Measurements from ENCODE around the gene NIPBL.

Gene NIPBL, protein sequence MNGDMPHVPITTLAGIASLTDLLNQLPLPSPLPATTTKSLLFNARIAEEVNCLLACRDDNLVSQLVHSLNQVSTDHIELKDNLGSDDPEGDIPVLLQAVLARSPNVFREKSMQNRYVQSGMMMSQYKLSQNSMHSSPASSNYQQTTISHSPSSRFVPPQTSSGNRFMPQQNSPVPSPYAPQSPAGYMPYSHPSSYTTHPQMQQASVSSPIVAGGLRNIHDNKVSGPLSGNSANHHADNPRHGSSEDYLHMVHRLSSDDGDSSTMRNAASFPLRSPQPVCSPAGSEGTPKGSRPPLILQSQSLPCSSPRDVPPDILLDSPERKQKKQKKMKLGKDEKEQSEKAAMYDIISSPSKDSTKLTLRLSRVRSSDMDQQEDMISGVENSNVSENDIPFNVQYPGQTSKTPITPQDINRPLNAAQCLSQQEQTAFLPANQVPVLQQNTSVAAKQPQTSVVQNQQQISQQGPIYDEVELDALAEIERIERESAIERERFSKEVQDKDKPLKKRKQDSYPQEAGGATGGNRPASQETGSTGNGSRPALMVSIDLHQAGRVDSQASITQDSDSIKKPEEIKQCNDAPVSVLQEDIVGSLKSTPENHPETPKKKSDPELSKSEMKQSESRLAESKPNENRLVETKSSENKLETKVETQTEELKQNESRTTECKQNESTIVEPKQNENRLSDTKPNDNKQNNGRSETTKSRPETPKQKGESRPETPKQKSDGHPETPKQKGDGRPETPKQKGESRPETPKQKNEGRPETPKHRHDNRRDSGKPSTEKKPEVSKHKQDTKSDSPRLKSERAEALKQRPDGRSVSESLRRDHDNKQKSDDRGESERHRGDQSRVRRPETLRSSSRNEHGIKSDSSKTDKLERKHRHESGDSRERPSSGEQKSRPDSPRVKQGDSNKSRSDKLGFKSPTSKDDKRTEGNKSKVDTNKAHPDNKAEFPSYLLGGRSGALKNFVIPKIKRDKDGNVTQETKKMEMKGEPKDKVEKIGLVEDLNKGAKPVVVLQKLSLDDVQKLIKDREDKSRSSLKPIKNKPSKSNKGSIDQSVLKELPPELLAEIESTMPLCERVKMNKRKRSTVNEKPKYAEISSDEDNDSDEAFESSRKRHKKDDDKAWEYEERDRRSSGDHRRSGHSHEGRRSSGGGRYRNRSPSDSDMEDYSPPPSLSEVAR (N-terminal part only)

DNA sequence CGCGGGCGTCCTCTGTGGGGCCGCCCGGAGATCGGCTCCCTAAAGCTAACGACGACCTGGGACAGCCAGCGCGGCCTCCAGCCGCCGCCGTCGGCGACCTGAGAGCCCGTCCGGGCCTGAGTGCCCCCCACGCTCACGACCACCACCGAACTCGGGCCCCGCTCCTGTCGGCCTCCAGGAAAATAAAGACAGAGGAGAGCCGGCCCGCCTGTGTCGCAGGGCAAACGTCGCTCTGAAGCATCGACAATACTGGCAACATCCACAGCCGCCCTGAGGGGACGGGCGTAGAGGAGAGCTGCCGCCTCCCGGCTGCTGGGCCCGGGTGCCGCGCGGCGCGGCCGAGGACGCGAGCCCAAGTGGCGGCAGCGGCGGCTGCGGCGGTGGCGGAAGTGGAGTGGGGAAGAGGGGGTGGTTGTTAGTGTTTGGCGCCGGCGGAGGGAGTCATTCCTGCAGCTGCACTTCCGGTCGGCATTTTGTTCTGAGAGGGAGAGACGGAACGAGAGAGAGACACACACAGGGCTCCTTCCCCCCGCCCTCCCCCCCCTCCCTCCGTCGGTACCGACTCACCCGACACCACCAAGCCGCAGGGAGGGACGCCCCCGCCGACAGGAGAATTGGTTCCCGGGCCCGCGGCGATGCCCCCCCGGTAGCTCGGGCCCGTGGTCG, at the start of gene NIPBL:
Gene NIPBL, plus strand, starts transcription at position 471 of the 666 bp plus-strand sequence. CDS start 76,928 bp downstream, outside the sequence.
- peak; percentile 78 for DNase-seq (ENCODE audit: extremely low spot score)
- POLR2A ChIA-PET = interaction anchor here (0.7 to 3.5 kb wide), 11 partner anchors 9 to 271 kb away, joined by 3 to 35 read pairs (median 4); no protein-coding TSS in a partner anchor
- CTCF ChIA-PET = interaction anchor here (0.7 to 1.0 kb wide), 4 partner anchors 70 to 130 kb away, joined by 3 to 4 read pairs (median 4); no protein-coding TSS in a partner anchor
- TF ChIP-seq NFRKB (IDR thresholded peaks at IDR 0.05) = no peak
- TF ChIP-seq L3MBTL2 (conservative IDR thresholded peaks at IDR 0.05) = no peak
- TF ChIP-seq, protein P1, sequence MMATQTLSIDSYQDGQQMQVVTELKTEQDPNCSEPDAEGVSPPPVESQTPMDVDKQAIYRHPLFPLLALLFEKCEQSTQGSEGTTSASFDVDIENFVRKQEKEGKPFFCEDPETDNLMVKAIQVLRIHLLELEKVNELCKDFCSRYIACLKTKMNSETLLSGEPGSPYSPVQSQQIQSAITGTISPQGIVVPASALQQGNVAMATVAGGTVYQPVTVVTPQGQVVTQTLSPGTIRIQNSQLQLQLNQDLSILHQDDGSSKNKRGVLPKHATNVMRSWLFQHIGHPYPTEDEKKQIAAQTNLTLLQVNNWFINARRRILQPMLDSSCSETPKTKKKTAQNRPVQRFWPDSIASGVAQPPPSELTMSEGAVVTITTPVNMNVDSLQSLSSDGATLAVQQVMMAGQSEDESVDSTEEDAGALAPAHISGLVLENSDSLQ (IDR thresholded peaks at IDR 0.05) = no peak
- no peak for TF ChIP-seq CTBP1 (IDR thresholded peaks at IDR 0.05; ENCODE audit: borderline replicate concordance)
- TF ChIP-seq HDGF (IDR thresholded peaks at IDR 0.05; ENCODE audit: borderline replicate concordance) = no peak
- TF ChIP-seq FOXM1 (IDR thresholded peaks at IDR 0.05; ENCODE audit: borderline replicate concordance) = no peak
- TF ChIP-seq SUZ12 (IDR thresholded peaks at IDR 0.05) = no peak
- no peak for TF ChIP-seq TARDBP (IDR thresholded peaks at IDR 0.05)
- TF ChIP-seq BHLHE40 (IDR thresholded peaks at IDR 0.05; ENCODE audit: borderline replicate concordance) = no peak
- TF ChIP-seq FOXA1 (IDR thresholded peaks at IDR 0.05) = no peak
- TF ChIP-seq LEF1 (IDR thresholded peaks at IDR 0.05; ENCODE audit: borderline replicate concordance) = no peak
- no peak for TF ChIP-seq ZNF384 (IDR thresholded peaks at IDR 0.05)
- TF ChIP-seq ELF4 (IDR thresholded peaks at IDR 0.05) = no peak
- no peak for TF ChIP-seq ARNT (IDR thresholded peaks at IDR 0.05)
- TF ChIP-seq FOXK2 (IDR thresholded peaks at IDR 0.05) = no peak
- TF ChIP-seq SP1 (IDR thresholded peaks at IDR 0.05) = no peak

DNA sequence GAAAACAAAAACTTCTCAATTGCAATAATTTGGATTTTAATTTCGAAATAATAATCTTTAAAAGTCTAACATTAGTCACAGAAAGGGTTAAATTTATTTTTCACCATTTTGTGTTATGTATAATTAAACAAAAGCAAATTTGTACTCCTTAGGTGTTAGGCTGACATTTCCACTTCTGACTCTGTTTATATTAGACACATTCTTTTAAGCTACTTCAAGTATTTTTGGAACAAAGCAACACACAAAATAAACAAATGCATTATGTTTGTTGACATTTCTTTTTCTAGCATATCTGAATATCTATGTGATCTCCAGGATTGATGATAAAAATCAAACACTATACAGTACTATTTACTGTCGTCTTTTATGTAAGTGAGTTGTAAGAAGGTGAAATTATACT, 44.3 kb upstream of the NIPBL start:
- ChIA-PET CTCF (no interaction called here), POLR2A (no interaction called here)
- TF ChIP-seq L3MBTL2 (conservative IDR thresholded peaks at IDR 0.05) (no peak), TARDBP (IDR thresholded peaks at IDR 0.05) (no peak), ZNF384 (IDR thresholded peaks at IDR 0.05) (no peak), SP1 (IDR thresholded peaks at IDR 0.05) (no peak), ELF4 (IDR thresholded peaks at IDR 0.05) (no peak), FOXM1 (IDR thresholded peaks at IDR 0.05; ENCODE audit: borderline replicate concordance) (no peak), BHLHE40 (IDR thresholded peaks at IDR 0.05; ENCODE audit: borderline replicate concordance) (no peak), HDGF (IDR thresholded peaks at IDR 0.05; ENCODE audit: borderline replicate concordance) (no peak), NFRKB (IDR thresholded peaks at IDR 0.05) (no peak), CTBP1 (IDR thresholded peaks at IDR 0.05; ENCODE audit: borderline replicate concordance) (no peak), FOXA1 (IDR thresholded peaks at IDR 0.05) (no peak), FOXK2 (IDR thresholded peaks at IDR 0.05) (no peak), LEF1 (IDR thresholded peaks at IDR 0.05; ENCODE audit: borderline replicate concordance) (no peak), ARNT (IDR thresholded peaks at IDR 0.05) (no peak), SUZ12 (IDR thresholded peaks at IDR 0.05) (no peak)
- TF ChIP-seq, protein P1 (IDR thresholded peaks at IDR 0.05) = no peak
- no peak for DNase-seq (ENCODE audit: extremely low spot score)

DNA sequence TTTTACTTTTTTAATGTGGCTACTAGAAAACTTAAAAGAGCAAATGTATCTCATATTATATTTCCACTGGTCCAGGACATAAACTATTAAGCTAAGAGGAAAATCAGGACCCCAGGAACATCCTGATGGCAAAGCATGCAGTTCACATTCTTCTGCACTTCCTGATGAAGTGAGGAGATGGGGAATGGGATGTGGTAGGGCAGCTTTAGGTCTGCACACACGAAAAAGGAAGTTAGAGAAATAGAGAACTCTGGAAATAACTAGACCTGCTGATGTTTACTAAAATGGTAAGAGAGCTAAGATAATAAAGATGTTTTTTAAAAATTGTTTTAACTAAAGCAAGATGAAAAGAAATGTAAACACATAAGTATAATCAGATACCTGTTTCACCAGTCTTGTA, 39.7 kb upstream of the NIPBL start:
- ChIA-PET POLR2A (no interaction called here), CTCF (interaction anchor here (0.6 kb wide), 1 partner anchor 32 kb away, joined by 6 read pairs; no protein-coding TSS in a partner anchor)
- no peak for TF ChIP-seq ZNF384 (IDR thresholded peaks at IDR 0.05)
- no peak for TF ChIP-seq SUZ12 (IDR thresholded peaks at IDR 0.05)
- no peak for TF ChIP-seq CTBP1 (IDR thresholded peaks at IDR 0.05; ENCODE audit: borderline replicate concordance)
- TF ChIP-seq NFRKB (IDR thresholded peaks at IDR 0.05) = no peak
- TF ChIP-seq BHLHE40 (IDR thresholded peaks at IDR 0.05; ENCODE audit: borderline replicate concordance) = no peak
- TF ChIP-seq ARNT (IDR thresholded peaks at IDR 0.05) = no peak
- TF ChIP-seq SP1 (IDR thresholded peaks at IDR 0.05) = no peak
- no peak for TF ChIP-seq ELF4 (IDR thresholded peaks at IDR 0.05)
- TF ChIP-seq, protein P1 (IDR thresholded peaks at IDR 0.05) = no peak
- DNase-seq (ENCODE audit: extremely low spot score) = no peak

DNA sequence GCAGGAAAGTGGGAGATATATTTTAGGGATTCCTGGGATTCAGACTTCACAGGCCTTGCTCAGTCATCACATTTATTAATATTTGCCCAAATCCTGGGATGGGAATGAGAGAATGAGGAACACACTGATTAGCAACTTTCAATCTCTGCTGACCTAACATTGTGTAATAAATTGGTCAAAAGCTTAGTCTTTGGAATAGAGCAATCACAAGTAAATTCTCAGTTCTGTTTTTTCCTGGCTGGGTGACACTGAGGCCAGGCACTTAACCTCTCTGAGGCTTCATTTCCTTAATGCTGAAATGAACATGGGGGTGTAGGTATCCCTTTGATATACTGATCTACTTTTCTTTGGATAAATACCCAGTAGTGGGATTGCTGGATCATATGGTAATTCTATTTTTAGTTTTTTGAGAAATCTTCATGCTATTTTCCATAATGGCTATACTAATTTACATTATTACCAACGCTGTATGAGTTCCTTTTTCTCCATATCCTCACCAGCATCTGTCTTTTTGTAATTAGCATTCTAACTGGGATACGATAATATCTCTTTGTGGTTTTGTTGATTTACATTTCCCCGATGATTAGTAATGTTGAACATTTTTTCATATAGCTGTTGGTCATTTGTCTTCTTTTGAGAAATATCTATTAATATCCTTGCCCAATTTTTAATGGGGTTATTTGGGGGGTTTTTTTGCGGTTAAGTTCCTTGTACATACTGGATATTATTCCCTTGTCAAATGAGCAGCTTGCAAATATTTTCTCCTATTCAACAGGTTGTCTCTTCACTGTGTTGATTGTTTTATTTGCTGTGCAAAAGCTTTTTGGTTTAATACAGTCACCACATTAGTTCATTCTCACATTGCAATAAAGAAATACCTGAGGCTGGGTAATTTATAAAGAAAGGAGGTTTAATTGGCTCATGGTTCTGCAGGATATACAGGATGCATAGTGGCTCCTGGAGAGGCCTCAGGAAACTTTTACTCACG, 36.8 kb upstream of the NIPBL start:
- ChIA-PET POLR2A (no interaction called here), CTCF (no interaction called here)
- no peak for TF ChIP-seq HDGF (IDR thresholded peaks at IDR 0.05; ENCODE audit: borderline replicate concordance)
- no peak for TF ChIP-seq SUZ12 (IDR thresholded peaks at IDR 0.05)
- TF ChIP-seq SP1 (IDR thresholded peaks at IDR 0.05) = no peak
- TF ChIP-seq LEF1 (IDR thresholded peaks at IDR 0.05; ENCODE audit: borderline replicate concordance) = no peak
- TF ChIP-seq BHLHE40 (IDR thresholded peaks at IDR 0.05; ENCODE audit: borderline replicate concordance) = no peak
- no peak for TF ChIP-seq ARNT (IDR thresholded peaks at IDR 0.05)
- no peak for TF ChIP-seq FOXA1 (IDR thresholded peaks at IDR 0.05)
- no peak for TF ChIP-seq FOXK2 (IDR thresholded peaks at IDR 0.05)
- TF ChIP-seq L3MBTL2 (conservative IDR thresholded peaks at IDR 0.05) = no peak
- no peak for TF ChIP-seq ELF4 (IDR thresholded peaks at IDR 0.05)
- TF ChIP-seq, protein P1 (IDR thresholded peaks at IDR 0.05) = no peak
- no peak for TF ChIP-seq TARDBP (IDR thresholded peaks at IDR 0.05)
- no peak for TF ChIP-seq ZNF384 (IDR thresholded peaks at IDR 0.05)
- no peak for DNase-seq (ENCODE audit: extremely low spot score)

Measured in HEK293T (cell line).